Measurements from ENCODE around the gene ITGB3BP. TPM values are rescaled to one million over a fixed set of nuclear protein-coding genes. Genes with fewer than 3 reads are reported as not detected.
A peak's percentile ranks its signal among the peaks of the same experiment; 100 is the strongest.

ITGB3BP gene
- total RNA-seq, 1 donor from 2014 or later, result 40.3 TPM

- no peak overlapping the region for H3K27ac Mint-ChIP-seq
- TF ChIP-seq CTCF (IDR thresholded peaks at IDR 0.05; ENCODE audit: unreplicated experiment), result no peak
- H3K9me3 Mint-ChIP-seq (ENCODE audit: low read depth), result no peaks in the 10 kb centered on the region
- H3K4me3 Mint-ChIP-seq (ENCODE audit: low read depth), result no peak overlapping the region
- no peaks in the 10 kb centered on the region for H3K36me3 Mint-ChIP-seq (ENCODE audit: insufficient read depth)
- H3K27me3 Mint-ChIP-seq, result no peaks in the 10 kb centered on the region
- peaks cover 4% of the 10 kb centered on the region for H3K4me1 Mint-ChIP-seq (ENCODE audit: low read depth)
- DNase-seq (ENCODE audit: low spot score, unreplicated experiment), result no peak
Measured at GRCh38 chr1:63414691-63415365, 108.2 kb downstream of the ITGB3BP start.

GRCh38 chr1:63413394-63413793, 109.6 kb downstream of the ITGB3BP start:
- no peaks in the 10 kb centered on the region for H3K9me3 Mint-ChIP-seq (ENCODE audit: low read depth)
- H3K4me1 Mint-ChIP-seq (ENCODE audit: low read depth), result peaks cover 4% of the 10 kb centered on the region
- H3K27me3 Mint-ChIP-seq, result no peaks in the 10 kb centered on the region
- no peak overlapping the region for H3K4me3 Mint-ChIP-seq (ENCODE audit: low read depth)
- peak; percentile 23 for TF ChIP-seq CTCF (IDR thresholded peaks at IDR 0.05; ENCODE audit: unreplicated experiment)
- H3K27ac Mint-ChIP-seq, result no peak overlapping the region
- H3K36me3 Mint-ChIP-seq (ENCODE audit: insufficient read depth), result no peaks in the 10 kb centered on the region
- DNase-seq (ENCODE audit: low spot score, unreplicated experiment), result no peak

GRCh38 chr1:63411066-63411465, 112.0 kb downstream of the ITGB3BP start:
- Mint-ChIP-seq H3K27me3 (no peaks in the 10 kb centered on the region), H3K36me3 (ENCODE audit: insufficient read depth) (peaks cover 1% of the 10 kb centered on the region), H3K4me3 (ENCODE audit: low read depth) (no peak overlapping the region), H3K27ac (no peak overlapping the region), H3K9me3 (ENCODE audit: low read depth) (no peaks in the 10 kb centered on the region), H3K4me1 (ENCODE audit: low read depth) (peaks cover 4% of the 10 kb centered on the region)
- TF ChIP-seq CTCF (IDR thresholded peaks at IDR 0.05; ENCODE audit: unreplicated experiment), result no peak
- DNase-seq (ENCODE audit: low spot score, unreplicated experiment), result no peak

- Mint-ChIP-seq H3K4me1 (ENCODE audit: low read depth) (peaks cover 7% of the 10 kb centered on the region), H3K27ac (no peak overlapping the region), H3K36me3 (ENCODE audit: insufficient read depth) (peaks cover 4% of the 10 kb centered on the region), H3K4me3 (ENCODE audit: low read depth) (no peak overlapping the region), H3K27me3 (no peaks in the 10 kb centered on the region), H3K9me3 (ENCODE audit: low read depth) (no peaks in the 10 kb centered on the region)
- no peak for DNase-seq (ENCODE audit: low spot score, unreplicated experiment)
- TF ChIP-seq CTCF (IDR thresholded peaks at IDR 0.05; ENCODE audit: unreplicated experiment), result no peak
Measured at GRCh38 chr1:63408331-63408730, 114.7 kb downstream of the ITGB3BP start.

- no peak overlapping the region for H3K4me3 Mint-ChIP-seq (ENCODE audit: low read depth)
- no peak for TF ChIP-seq CTCF (IDR thresholded peaks at IDR 0.05; ENCODE audit: unreplicated experiment)
- H3K27ac Mint-ChIP-seq, result no peak overlapping the region
- H3K4me1 Mint-ChIP-seq (ENCODE audit: low read depth), result peaks cover 5% of the 10 kb centered on the region
- H3K36me3 Mint-ChIP-seq (ENCODE audit: insufficient read depth), result peaks cover 6% of the 10 kb centered on the region
- no peaks in the 10 kb centered on the region for H3K27me3 Mint-ChIP-seq
- no peaks in the 10 kb centered on the region for H3K9me3 Mint-ChIP-seq (ENCODE audit: low read depth)
- no peak for DNase-seq (ENCODE audit: low spot score, unreplicated experiment)
Measured at GRCh38 chr1:63407002-63407401, 116.0 kb downstream of the ITGB3BP start.

Measured in progenitor cell of endocrine pancreas (in vitro differentiated cells).